Measurements from ENCODE around the gene PTP4A1. TPM values are rescaled to one million over a fixed set of nuclear protein-coding genes. Genes with fewer than 3 reads are reported as not detected.
"Not testable (repeated sequence)": the region's sequence is repeated elsewhere in the genome, so short reads cannot be mapped to it uniquely, and the experiment has no call there.

The PTP4A1 gene
- total RNA-seq, result 10 to 100 TPM; 24.8 to 77.8 (median 40.7) TPM
- 10 to 100 TPM in 1 of 2 donors, 1 to 10 TPM in 1; 5.4 to 13.7 TPM for polyA plus RNA-seq

DNA sequence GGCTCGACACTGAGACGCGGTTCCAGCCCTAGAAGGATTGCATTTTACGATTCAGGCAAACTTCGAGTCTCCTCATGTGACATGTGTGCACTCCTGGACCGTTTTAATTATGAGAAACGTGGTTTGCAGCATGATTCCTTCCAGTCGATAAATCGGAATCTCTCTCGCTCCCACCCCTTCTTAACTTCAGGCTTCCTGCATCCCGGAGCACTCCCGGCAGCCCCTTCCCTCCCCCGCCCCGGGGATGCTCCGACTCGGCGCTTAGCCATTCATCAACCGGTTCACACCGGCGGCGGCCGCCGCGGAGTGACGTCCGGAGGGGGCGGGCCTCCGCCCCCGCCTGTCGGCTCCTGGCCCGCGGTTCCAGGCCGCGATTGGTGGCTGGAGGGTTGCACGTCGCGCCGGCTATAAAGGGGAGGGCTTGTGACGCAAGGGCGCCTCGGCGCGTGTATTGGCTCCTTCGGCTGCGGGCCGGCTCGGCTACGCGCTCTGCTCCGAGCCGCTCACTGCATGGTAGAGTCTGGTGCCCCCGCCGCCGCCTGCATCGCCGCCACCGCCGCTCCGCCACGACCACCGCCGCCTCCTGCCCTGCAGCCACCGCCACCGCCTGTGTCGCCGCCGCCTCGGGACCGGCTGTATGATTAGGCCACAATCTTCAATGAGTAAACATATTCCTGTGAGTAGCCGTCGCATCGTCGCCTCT is at the start of gene PTP4A1, which contains the start of gene LOC128125822:
Gene PTP4A1, plus strand, starts transcription at position 437 of the 703 bp plus-strand sequence. CDS start 4,401 bp downstream, outside the sequence.
Gene LOC128125822, plus strand, starts transcription at position 437 of the 703 bp plus-strand sequence.
- peaks cover 4 to 12% (median 5%) of the 10 kb centered on the region in 3 donors for H3K36me3 ChIP-seq
- peaks cover 23 to 29% (median 29%) of the 10 kb centered on the region in 3 donors for H3K4me1 ChIP-seq
- intact Hi-C loops (cut with DNase I), result loop anchor here in 1 of 3 donors (5.0 to 10.0 kb wide), 2 partner anchors 47 to 115 kb away; no protein-coding TSS in a partner anchor
- no peaks in the 10 kb centered on the region for H3K9me3 ChIP-seq
- no peaks in the 10 kb centered on the region for H3K27me3 ChIP-seq
- TF ChIP-seq, protein P1, sequence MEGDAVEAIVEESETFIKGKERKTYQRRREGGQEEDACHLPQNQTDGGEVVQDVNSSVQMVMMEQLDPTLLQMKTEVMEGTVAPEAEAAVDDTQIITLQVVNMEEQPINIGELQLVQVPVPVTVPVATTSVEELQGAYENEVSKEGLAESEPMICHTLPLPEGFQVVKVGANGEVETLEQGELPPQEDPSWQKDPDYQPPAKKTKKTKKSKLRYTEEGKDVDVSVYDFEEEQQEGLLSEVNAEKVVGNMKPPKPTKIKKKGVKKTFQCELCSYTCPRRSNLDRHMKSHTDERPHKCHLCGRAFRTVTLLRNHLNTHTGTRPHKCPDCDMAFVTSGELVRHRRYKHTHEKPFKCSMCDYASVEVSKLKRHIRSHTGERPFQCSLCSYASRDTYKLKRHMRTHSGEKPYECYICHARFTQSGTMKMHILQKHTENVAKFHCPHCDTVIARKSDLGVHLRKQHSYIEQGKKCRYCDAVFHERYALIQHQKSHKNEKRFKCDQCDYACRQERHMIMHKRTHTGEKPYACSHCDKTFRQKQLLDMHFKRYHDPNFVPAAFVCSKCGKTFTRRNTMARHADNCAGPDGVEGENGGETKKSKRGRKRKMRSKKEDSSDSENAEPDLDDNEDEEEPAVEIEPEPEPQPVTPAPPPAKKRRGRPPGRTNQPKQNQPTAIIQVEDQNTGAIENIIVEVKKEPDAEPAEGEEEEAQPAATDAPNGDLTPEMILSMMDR (IDR thresholded peaks at IDR 0.05), result no peak
- peak within 1 kb of the TSS; percentile 77 to 98 (median 86) for H3K4me3 ChIP-seq
- DNase-seq (peak; percentile 97 to 99 (median 98)), FAIRE-seq (no peak), ATAC-seq (peak; percentile 68 to 86 (median 82))
- H3K27ac ChIP-seq, result peak within 1 kb of the TSS; percentile 100
- 0% methylated on average over 40 to 73 of the region's 73 CpGs for WGBS, 2 donors

DNA sequence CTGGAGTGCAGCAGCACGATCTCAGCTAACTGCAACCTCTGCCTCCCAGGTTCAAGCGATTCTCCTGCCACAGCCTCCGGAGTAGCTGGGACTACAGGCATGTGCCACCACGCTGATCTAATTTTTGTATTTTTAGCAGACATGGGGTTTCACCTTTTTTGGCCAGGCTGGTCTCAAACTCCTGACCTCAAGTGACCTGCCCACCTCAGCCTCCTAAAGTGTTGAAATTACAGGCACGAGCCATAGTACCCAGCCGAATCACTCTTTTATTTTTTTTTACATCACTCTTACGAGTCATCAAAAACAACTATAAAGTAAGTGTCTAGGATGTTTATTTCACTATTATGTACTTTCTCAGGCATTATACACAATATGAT is 49.4 kb upstream of the PTP4A1 start:
- H3K27me3 ChIP-seq, ATAC-seq, H3K4me3 ChIP-seq, DNase-seq, H3K36me3 ChIP-seq, FAIRE-seq, H3K9me3 ChIP-seq: not testable (repeated sequence)
- Histone ChIP-seq H3K27ac (peak overlapping the region in 2 of 4 donors; percentile 63 to 71), H3K4me1 (peaks cover 12 to 38% (median 28%) of the 10 kb centered on the region in 3 donors)
- WGBS, 2 donors, result 87 to 92% methylated on average over 7 of the region's 7 CpGs
- intact Hi-C loops (cut with DNase I), result loop anchor here in 1 of 3 donors (10.0 kb wide), 2 partner anchors 52 to 58 kb away; partner anchors contain the start of genes LOC128125822 and PTP4A1

DNA sequence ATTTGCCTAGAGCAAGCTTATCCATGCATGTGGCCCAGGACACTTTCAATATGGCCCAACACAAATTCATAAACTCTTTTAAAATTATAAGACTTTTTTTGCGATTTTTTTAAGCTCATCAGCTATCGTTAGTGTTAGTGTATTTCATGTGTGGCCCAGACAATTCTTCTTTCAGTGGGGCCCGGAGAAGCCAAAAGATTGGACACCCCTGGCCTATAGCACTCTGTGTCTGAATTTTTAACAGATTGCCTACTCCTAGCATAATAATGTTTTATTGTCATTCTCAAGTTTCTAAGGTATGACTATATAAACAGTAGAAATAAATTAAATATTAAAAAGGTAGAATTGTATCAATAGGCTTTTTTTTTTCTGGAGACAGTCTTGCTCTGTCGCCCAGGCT is 48.6 kb upstream of the PTP4A1 start:
- ATAC-seq, result no peak

GRCh38 chr6:63525186-63525878 is 46.9 kb upstream of the PTP4A1 start:
- FAIRE-seq (no peak), ATAC-seq (no peak), DNase-seq (no peak)
- H3K27me3 ChIP-seq, result no peaks in the 10 kb centered on the region
- WGBS, 2 donors, result 79 to 91% methylated on average over 7 of the region's 7 CpGs
- H3K9me3 ChIP-seq, result no peaks in the 10 kb centered on the region
- TF ChIP-seq, protein P1 (IDR thresholded peaks at IDR 0.05), result no peak
- H3K27ac ChIP-seq, result no peak overlapping the region
- no peaks in the 10 kb centered on the region for H3K36me3 ChIP-seq
- no peak overlapping the region for H3K4me3 ChIP-seq
- peaks cover 15 to 38% (median 25%) of the 10 kb centered on the region in 3 donors for H3K4me1 ChIP-seq
- intact Hi-C loops (cut with DNase I), result loop anchor here in 1 of 3 donors (10.0 kb wide), 2 partner anchors 49 to 61 kb away; partner anchors contain the start of genes LOC128125822 and PTP4A1

More for the DNA sequence above, 48.6 kb upstream of the PTP4A1 start:
- FAIRE-seq (no peak), DNase-seq (no peak)
- H3K4me3 ChIP-seq, result no peak overlapping the region
- TF ChIP-seq, protein P1 (IDR thresholded peaks at IDR 0.05), result no peak
- no peak overlapping the region for H3K27ac ChIP-seq
- H3K4me1 ChIP-seq, result peaks cover 15 to 38% (median 25%) of the 10 kb centered on the region in 3 donors
- H3K27me3 ChIP-seq, result no peaks in the 10 kb centered on the region
- no peaks in the 10 kb centered on the region for H3K9me3 ChIP-seq
- WGBS, 2 donors, result 95 to 99% methylated on average over 4 of the region's 4 CpGs
- no peaks in the 10 kb centered on the region for H3K36me3 ChIP-seq
- intact Hi-C loops (cut with DNase I), result loop anchor here in 1 of 3 donors (10.0 kb wide), 2 partner anchors 51 to 59 kb away; partner anchors contain the start of genes LOC128125822 and PTP4A1

- Histone ChIP-seq H3K36me3 (no peaks in the 10 kb centered on the region), H3K4me3 (no peak overlapping the region), H3K4me1 (peaks cover 10 to 30% (median 17%) of the 10 kb centered on the region in 3 donors), H3K9me3 (no peaks in the 10 kb centered on the region), H3K27me3 (no peaks in the 10 kb centered on the region), H3K27ac (peak overlapping the region in 2 of 4 donors; percentile 70 to 84)
- ATAC-seq (no peak), FAIRE-seq (no peak), DNase-seq (no peak)
- TF ChIP-seq, protein P1 (IDR thresholded peaks at IDR 0.05), result no peak
- intact Hi-C loops (cut with DNase I), result loop anchor here in 1 of 3 donors (10.0 kb wide), 2 partner anchors 48 to 62 kb away; partner anchors contain the start of genes LOC128125822 and PTP4A1
Measured at GRCh38 chr6:63526931-63527330, 45.3 kb upstream of the PTP4A1 start.
